Inferior parietal cortex (tissue), 1 donor: ENCODE measurements around the gene ART5.

ENCODE experiments used
- DNase-seq: peaks from one replicate; pipeline ENCODE4 v3.0.0-alpha.2; 2016; ENCODE audit errors: extremely low spot score

Gene ART5, protein sequence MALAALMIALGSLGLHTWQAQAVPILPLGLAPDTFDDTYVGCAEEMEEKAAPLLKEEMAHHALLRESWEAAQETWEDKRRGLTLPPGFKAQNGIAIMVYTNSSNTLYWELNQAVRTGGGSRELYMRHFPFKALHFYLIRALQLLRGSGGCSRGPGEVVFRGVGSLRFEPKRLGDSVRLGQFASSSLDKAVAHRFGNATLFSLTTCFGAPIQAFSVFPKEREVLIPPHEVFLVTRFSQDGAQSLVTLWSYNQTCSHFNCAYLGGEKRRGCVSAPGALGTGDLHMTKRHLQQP

DNA sequence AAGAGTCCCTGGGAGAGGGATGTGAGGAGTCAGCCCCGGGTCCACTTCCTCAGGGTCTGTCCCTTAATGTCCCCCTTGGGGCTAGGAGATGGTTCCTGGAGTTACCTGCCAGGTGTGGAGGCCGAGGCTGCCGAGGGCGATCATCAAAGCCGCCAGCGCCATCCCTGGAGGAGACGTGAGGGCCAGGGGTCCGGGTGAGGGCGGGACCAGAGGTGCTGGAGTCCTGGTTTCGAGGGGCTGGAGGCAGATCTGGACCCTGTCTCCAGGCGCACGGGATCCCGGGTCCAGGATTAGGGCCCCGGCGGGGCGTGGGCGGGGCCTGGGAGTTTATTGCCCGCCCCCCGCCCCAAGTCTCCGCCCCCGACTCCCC lies at the start of gene ART5:
TSS of gene ART5 (minus strand) at position 292 of the 370 bp plus-strand sequence. CDS start at position 162, 130 bp downstream.
- DNase-seq, result no peak

DNA sequence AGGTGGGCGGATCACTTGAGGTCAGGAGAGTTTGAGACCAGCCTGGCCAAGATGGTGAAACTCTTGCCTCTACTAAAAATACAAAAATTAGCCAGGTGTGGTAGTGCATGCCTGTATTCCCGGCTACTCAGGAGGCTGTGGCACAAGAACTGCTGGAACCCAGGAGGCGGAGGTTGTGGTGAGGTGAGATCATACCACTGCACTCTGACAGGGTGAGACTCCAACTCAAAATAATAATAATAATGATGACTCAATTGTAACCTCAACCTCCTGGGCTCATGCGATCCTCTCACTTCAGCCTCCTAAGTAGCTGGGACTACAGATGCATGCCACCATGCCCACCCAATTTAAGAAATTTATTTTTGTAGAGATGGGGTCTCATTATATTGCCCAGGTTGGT lies 45.0 kb upstream of the ART5 start:
- no peak for DNase-seq

DNA sequence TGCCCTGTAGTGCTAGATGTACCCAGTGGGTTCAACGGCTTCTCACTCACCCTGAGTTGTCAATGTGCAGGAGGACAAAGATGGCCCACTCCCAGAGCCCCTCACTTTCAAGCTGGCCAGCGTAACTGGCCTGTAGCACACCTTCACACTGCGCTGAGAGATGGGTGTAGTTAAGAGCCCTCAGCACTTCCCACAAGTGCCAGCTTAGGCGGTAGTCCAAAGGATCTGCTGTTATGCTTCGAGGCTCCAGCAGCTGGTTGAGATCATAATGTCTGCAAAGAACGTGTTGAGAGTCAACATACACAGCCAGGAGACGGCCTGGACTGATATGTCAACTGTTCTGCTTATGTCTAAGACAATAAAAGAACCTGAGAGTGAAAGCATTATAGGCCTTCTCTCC lies 44.1 kb upstream of the ART5 start:
- DNase-seq, result no peak

DNA sequence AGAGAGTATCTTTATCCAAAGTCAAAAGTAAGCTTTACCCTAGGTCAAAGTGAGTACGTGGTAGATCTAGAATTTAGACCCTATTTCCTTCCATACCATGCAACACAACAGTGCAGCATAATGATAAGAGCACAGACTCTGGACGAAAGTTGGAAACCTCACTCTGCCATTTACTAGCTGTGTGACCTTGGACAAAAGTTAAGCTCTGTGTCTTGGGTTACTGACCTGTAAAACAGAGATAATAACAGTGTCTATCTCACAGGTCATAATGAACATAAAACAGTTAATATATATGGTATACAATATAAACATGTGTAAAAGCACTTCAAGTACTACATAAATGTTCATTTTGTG lies 43.0 kb upstream of the ART5 start:
- DNase-seq, result no peak

DNA sequence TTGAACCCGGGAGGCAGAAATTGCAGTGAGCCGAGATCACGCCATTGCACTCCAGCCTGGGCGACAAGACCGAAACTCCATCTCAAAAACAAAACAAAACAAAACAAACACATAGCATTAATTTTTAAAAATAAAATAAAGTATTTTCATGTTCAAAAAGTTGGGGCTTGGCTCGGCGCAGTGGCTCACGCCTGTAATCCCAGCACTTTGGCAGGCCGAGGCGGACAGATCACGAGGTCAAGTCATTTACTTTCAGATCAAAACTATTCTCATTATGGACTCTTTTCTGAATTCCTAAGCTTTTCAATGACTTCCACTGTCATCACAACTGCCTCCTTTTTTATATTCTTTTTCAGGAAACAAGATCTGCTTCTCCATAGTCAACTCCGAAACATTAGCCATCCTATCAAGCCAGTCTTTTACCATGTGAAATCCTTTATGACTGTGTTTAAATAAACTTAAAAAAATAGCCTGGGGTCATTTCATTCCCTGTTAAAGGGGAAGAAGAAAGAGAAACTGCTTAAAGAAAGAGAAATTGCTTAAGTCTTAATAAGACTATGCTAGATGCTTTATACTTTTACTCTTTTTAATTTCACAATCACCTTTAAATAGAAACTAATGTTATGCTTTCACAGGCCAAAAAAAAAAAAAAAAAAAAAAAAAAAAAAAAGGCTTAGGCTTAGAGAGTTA lies 42.5 kb upstream of the ART5 start:
- no peak for DNase-seq

DNA sequence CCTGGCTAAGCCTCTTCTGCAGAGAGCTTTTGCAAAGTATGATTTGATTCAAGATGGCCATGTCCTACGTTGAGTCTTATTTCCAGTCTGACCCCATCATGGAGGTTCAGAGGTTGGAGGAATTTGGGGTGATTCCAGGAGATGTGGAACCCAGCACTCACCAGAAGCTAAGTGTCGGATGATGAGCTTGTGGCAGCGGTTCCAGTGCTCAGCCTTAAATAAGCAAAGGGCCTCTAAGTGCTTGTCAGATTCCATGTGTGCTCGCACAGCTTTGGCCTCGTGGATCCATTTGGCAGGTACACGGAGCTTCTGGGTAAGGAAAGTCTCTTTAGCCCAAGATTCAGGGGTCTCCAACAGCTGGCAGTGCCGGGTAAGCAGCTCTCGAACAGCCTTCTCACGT lies 41.2 kb upstream of the ART5 start:
- DNase-seq, result no peak

DNA sequence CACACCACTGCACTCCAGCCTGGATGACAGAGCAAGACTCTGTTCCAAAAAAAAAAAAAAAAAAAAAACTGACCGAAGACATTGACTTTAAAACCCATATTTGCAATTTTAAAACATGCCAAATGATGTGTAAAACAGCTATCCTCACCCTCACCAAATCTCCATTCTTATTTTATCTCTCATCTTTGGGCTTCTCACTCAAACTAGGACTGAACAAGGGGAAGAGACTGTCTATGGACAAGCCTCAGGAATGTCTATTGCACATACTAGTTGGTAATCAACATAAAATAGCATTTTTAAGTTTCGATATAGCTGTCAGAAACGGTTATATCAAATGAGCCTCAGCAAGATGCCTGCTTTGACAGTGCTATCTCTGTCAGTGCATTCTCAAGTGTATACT lies 37.3 kb upstream of the ART5 start:
- no peak for DNase-seq

DNA sequence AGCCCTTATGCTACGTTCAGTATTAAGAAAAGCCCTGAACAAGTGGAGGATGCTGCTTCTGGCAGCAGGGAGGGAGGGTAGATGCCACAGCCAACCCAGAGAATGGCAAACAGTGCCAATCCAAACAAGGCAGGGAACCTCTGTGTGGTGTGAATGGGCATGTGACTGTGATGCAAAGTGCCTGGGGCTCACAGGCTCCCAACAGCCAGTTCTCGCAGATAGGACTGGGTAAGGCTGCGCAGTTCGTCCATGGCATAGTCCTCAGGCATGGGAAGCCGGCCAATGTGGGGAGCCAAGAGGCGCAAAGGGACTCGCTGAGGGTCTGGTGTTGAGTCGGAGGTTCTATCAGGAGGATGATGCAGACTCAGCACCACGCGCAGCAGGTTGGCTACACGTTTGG lies 34.2 kb upstream of the ART5 start:
- DNase-seq, result no peak

DNA sequence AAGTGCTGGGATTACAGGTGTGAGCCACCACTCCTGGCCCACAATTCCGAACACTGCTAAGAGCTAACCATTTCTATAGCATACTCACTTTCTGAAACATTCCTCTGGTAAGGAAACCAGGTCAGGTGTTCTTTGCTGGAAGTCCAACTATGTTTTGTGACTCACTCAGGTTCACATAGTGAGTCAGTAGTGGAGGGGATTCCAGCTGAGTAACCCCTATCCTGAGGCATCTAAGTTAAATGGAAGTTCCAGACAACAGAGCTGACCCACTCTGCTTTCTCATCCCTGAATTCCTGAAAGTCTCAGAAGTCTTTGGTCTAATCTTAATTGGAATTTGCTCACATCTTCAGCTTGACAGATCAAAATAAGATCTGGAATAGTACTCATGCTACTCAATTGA lies 32.4 kb upstream of the ART5 start:
- DNase-seq, result no peak

DNA sequence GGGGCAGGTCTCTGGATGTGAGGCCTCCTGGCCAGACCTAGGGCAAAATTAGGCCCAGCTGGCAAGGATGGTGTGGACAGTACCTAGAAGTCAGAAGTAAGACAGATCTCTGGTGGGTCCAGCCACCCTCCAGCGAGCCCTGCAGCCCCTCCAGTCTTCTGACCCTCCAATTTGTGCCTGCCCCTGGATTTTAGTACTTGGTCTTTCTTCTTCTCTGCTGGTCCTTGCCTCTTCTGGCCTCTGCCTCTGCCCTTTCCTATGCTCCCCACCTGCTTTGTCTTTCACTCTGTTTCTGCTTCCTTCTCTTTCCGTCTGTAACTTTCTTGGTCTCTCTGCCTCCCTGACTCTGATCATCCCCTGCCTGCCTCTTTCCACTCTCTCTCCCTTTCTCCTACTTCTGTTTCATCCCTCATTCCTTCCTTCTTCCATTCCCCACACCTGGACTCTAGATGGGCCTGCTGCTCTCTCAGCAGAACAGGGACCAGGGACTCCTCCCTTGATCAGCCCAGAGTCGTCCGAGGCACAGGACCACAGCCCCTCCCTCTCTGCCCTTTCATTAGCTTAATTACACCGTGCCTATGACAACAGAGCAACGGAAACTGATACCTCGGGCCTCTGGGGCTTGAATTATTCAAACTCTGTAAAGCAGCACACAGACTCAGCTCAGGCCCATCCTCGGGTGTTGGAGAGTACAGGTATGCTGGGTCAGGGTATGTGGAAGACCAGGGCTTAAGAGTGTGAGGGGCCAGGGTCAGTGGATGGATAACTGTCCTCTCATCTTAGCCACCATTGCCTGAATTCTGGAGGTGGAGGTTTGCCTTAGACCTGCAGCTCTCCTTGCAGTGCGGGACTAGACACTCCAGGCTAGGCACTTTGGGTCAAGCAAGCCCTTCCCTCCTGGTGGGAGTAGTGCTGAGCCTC lies 29.8 kb upstream of the ART5 start, which contains the start of gene CHRNA10:
TSS of gene CHRNA10 (minus strand) at position 51 of the 921 bp plus-strand sequence. CDS start 72 bp downstream, outside the sequence.
- no peak for DNase-seq

DNA sequence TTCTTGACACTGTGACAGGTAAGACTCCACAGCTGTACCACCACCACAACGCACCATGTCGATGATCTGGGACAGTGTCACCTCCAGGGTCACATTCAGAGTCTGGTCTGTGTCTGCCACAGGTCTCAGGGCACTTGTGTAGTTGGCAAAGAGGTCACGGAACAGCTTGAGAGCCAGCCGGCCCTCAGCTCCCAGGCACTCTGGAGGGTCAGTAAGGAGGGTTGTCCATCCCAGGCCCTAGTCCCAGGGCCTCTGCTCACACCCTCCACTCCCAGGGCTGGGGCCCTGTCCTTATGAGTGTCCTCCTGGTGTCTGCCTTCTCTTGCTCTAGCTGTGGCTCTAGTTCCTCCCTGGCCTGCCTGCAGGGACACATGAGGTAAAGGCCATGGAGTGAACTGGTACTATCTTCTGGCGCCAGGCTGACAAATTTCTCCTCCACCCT lies 28.0 kb upstream of the ART5 start:
- no peak for DNase-seq

DNA sequence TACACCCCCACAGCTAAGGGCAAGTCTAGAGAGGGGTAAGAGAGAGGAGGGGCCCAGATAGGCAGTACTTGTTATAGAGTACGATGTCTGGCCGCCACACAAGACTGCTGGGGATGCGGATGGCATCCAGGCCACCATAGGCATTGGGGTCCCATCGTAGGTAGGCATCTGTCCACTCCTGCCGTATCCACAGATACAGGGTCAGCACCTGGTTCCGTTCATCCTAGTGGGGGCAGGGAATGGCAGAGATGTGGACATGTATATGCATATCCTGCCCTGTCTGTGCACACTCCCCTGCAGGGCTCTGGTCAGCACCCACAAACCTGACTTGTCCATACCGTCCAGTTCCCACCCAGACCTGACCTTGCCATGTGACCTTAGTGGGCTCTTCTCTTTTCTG lies 27.3 kb upstream of the ART5 start:
- no peak for DNase-seq

DNA sequence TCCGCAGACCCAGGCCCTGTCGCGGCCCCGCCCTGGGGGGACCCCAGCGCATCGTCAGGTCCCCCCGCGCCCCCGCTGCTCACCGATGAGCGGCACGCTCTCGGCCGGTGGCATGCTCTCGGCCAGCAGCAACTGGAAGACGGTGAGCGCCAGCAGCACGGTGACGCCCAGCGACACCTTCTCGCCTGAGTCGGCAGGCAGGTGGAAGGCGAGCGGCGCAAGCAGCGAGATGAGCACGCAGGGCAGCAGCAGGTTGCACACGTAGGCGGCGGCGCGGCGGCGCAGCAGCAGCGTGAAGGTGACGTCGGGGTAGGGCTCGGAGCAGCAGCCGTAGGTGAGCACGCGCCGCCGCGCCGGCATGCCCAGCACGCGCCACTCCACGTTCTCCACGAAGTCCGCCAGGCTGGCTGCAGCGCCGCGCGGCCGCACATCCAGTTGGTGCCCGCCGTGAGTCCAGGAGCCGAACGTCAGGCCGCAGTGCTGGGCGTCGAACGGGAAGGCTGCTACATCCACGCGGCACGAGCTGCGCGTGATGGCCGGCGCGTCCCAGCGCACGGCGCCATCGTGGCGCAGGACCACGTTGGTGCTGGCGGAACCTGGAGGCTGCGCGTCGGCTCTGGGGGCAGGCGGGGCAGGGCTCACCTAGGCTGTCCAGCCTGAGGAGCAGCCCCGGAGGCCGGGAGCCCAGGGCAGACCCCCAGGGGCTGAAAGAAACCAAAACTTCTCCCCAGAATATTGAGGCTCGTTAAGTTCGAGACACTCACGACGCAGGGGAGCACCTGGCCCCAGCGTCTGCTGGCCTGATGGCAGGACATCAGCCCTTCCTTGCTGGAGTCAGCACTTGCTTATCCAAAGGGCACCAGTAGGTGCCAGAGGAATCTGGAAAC lies 25.6 kb upstream of the ART5 start:
- no peak for DNase-seq

DNA sequence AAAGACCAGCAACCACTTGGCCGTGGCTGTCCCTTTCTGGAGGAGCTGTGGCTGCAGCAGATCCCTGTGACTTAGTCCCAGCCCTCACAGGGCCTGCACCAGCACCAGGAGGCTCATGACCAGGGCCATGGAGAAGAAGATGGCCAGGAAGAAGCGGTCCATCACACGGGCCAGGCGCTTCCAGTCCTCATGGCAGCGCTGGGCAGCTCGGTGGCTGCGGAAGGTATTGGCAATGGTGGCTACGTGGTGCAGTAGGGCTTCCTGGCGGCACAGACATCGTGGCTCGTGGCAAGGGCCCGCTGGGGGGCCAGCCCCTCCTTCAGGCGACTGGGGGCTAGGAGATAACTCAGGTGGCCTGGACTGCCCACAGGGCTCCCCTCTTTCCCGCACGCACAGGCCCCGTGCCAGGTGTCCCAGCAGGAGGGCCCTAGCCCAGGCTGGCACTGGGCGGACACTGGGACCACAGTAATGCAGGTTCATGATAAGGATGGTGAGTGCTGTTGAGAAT lies 24.3 kb upstream of the ART5 start:
- DNase-seq, result no peak

DNA sequence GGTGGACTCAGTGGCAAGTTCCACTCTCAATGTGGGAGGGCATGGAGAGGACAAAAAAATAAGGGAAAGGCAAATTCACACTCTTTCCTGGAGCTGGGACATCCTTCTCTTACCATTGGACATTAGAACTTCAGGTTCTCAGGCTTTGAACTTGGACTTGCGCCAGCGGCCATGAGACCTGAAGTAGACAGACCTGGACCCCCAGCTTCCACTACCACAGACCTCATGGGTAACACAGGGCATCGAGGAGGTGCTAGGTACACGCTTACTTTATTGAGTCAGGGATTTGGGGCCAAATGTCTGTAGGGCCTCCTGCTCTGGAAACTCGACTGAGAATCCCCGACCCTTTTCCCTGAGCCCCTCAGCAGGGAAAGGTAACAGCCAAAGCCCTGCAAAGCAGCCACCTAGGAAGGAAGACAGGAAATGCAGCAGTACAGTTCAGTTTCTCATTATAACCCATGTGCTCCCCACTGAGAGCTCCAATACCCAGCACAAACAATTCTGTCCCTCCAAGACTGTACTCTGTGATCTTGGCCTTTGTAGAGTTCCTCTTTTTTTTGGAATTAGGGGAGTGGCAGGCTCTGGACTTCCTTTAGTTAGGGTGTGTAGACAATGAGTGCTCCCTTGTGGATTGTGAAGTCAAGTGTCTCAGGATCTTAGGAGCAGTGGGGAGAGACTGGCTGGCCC lies 23.7 kb upstream of the ART5 start:
- DNase-seq, result no peak

DNA sequence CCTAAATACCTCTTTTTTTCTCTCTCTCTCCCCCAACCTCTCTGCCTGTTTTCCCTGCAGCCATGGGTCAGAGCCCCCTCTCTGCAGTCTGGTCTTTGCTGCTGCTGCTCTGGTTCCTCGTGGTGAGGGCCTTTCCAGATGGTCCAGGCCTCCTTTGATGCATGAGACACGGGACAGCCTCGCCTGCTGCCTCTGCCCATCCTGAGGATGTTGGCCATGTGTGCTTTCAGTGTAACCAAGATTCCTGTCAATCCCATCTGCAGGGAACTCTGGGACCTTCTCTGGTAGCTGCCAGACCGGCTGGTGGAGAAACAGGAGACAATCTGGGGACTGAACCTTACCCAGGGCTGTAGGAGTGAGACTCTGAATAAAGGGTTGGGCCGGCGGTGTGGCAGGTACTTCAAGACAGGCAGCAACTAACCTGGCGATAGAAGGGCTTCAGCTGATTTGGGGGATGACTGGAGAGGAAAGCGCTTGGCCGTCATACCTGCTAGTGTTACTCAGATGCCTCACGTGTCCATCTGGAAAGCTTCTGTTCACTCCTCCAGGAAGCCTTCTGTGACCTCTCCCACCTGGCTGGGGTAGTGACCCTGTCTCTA lies 22.3 kb upstream of the ART5 start:
- no peak for DNase-seq

DNA sequence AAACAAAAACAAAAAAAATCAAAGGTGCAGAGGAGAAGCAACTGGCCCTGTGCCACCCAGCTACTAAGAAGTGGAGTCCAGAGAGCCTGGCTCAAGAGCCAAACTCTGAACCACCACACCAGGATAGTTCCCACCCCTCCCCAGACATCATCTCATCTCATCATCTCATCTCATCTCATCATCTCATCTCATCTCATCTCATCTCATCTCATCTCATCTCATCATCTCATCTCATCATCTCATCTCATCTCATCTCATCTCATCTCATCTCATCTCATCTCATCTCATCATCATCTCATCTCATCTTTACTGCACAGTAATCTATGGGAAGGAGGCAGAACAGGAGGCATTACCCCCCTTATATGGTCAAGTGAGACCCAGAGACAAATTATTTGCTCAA lies 21.1 kb upstream of the ART5 start:
- DNase-seq, result no peak

DNA sequence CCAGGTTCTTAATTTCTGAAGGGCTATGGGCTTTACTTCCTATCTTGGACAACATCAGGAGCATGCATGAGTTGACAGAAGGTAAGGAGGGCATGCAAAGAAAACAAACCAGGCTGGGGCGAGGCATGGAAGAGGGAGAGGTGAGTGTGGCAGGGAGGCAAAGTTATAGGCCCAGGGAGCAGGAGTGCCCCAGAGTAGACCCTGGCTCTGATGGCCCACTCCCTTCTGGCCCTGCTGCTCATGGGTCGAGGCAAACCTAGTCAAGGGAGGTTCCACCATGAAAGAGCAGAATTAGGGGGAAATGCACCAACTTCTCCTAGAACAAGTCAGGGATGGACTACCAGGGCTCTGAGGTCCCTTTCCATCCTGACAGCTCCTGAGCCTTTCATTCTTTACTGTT lies 19.2 kb upstream of the ART5 start:
- DNase-seq, result no peak

DNA sequence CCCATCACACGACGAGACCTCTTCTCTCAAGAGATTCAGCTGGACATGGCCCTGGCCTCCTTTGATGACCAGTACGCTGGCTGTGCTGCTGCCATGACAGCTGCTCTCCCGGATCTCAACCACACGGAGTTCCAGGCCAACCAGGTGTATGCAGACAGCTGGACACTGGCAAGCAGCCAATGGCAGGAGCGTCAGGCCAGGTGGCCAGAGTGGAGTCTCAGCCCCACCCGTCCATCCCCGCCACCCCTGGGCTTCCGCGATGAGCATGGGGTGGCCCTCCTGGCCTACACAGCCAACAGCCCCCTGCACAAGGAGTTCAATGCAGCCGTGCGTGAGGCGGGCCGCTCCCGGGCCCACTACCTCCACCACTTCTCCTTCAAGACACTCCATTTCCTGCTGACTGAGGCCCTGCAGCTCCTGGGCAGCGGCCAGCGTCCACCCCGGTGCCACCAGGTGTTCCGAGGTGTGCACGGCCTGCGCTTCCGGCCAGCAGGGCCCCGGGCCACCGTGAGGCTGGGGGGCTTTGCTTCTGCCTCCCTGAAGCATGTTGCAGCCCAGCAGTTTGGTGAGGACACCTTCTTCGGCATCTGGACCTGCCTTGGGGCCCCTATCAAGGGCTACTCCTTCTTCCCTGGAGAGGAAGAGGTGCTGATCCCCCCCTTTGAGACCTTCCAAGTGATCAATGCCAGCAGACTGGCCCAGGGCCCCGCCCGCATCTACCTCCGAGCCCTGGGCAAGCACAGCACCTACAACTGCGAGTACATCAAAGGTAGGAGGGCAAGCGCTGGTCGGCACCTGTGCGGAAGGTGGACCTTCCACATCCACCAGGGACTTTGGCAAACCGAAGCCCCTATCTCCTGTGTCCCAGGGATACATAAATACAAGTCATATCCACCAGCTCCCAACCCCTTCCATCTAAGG lies 18.1 kb upstream of the ART5 start:
- DNase-seq, result no peak
